Stimulated activated CD4-positive, alpha-beta T cell treated with anti-CD3 and anti-CD28 coated beads, Interleukin-12 subunit alpha, Interleukin-12 subunit beta, amount 100 ng/mL, for 4 hours (primary cell): ENCODE data around the gene STRN.
"Not testable (repeated sequence)": the region's sequence is repeated elsewhere in the genome, so short reads cannot be mapped to it uniquely, and the experiment has no call there.

Experiments
- DNase-seq: peaks from one replicate; pipeline ENCODE4 v3.0.0-alpha.2; 2020

STRN gene, protein sequence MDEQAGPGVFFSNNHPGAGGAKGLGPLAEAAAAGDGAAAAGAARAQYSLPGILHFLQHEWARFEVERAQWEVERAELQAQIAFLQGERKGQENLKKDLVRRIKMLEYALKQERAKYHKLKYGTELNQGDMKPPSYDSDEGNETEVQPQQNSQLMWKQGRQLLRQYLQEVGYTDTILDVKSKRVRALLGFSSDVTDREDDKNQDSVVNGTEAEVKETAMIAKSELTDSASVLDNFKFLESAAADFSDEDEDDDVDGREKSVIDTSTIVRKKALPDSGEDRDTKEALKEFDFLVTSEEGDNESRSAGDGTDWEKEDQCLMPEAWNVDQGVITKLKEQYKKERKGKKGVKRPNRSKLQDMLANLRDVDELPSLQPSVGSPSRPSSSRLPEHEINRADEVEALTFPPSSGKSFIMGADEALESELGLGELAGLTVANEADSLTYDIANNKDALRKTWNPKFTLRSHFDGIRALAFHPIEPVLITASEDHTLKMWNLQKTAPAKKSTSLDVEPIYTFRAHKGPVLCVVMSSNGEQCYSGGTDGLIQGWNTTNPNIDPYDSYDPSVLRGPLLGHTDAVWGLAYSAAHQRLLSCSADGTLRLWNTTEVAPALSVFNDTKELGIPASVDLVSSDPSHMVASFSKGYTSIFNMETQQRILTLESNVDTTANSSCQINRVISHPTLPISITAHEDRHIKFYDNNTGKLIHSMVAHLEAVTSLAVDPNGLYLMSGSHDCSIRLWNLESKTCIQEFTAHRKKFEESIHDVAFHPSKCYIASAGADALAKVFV

DNA sequence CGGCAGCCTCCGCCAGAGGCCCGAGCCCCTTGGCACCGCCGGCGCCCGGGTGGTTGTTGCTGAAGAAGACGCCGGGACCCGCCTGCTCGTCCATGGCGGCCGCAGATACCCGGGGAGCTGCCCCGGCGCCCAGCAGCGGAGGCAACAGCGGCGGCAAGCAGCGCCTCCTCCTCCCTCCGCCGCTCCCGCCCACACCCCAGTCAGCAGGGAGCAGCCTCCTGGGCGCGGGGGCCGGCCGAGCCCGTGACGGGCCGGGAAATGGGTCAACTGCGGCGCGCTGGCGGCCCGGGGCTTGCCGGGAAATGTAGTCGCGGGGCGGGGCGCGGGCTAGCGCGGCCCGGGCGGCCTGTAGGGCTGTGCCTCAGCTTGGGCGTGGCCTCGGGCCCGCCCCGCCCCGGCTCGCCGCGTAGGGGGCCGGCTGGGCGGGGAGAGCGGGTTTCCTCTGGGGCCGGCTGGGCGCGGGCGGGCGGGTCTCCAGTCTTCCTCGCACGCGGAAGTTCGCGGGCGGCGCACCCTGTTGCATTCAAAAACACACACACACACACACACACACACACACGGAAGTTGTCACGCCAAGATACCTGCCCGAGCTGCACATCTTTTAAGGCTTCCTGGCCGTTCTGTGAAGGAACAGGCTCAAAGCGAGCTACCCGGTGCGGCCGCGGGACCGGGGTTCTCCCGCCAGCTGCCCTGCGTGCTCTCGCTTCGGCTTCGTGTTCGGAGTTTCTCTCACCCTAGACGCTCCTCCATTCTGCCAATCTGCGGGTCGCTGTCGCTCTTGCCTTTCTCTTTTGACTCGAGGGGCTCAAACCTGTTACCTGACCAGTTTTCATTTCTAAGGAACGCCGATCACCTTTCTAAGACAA lies at the start of gene STRN:
Gene STRN (minus strand): TSS at position 167 of the 866 bp plus-strand sequence. CDS start 73 bp downstream, at position 94.
- peak; percentile 97 for DNase-seq

DNA sequence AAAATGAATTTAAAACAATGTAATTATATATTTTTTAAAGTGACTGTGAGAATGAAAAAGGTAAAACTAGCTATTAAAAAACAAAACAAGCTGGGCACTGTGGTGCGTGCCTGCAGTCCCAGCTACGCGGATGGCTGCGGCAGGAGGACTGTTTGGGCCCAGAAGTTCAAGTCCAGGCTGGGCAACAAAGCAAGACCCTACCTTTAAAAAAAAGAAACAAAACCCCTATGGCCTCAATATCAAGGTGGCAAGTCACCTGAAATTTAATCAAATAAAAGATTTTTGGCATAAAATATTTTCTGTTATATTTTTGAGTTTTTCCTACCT lies 46.9 kb upstream of the STRN start:
- no peak for DNase-seq

GRCh38 chr2:37011130-37011529 lies 44.8 kb upstream of the STRN start:
- DNase-seq: no peak

DNA sequence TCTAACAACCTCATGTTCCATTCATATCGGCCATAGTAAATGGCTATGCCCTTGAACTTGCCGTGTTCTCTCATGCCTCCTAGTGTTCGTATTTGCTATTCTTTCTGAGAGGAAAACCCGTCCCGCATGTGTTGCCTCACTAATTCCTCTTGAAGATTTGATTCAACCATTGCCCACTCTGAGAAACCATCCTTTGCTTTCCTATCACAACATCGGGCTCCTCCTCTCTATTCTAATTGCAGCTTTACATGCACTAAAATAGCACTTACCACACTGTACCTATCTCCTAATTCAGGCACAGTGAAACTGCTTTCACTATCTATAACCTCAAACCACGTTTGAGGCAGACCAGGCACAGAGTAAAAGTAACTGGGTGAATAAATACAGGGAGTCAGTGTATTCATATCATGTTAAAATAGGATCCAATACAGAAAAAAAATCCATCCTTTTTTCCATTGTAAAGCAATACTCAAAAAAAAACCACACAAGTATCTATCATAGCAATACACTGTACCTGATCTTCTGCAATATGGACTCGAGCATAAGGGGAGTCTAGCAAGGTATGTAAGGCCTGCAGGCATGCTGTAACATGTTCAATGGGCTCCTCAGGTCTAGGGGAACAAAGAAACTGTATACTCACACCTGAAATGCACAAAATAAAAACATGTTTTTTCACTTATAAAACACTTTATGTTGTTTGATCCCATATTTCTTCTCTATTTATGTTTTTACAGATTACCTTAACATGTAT lies 39.0 kb upstream of the STRN start:
- no peak for DNase-seq

GRCh38 chr2:37000988-37001556 lies 34.7 kb upstream of the STRN start:
- DNase-seq: no peak

GRCh38 chr2:37000318-37000717 lies 34.0 kb upstream of the STRN start:
- no peak for DNase-seq

DNA sequence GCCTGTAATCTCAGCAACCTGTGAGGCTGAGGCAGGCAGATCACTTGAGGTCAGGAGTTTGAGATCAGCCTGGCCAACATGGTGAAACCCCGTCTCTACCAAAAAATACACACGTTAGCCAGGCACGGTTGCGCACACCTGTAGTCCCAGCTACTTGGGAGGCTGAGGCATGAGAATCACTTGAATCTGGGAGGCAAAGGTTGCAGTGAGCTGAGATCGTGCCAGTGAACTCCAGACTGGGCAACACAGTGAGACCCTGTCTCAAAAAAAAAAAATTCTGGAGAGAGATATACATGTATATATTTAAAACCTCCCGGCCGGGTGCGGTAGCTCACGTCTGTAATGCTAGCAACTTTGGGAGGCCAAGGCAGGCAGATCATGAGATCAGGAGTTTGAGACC lies 33.1 kb upstream of the STRN start:
- DNase-seq: not testable (repeated sequence)

GRCh38 chr2:36993841-36994620 lies 27.7 kb upstream of the STRN start:
- no peak for DNase-seq

DNA sequence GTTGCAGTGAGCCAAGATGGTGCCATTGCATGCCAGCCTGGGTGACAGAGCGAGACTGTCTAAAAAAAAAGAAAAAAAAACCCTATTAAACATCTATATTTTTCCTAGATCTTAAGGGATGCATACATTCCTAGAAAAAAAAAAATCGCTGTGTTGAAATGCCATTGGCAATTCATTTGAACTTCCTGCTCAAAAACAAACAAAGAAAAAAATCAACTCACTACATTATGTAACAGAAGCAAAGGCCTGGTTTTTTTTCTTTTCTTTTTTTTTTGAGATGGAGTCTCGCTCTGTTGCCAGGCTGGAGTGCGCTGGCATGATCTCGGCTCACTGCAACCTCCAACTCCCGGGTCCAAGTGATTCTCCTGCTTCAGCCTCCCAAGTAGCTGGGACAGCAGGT lies 21.7 kb upstream of the STRN start:
- DNase-seq: no peak

DNA sequence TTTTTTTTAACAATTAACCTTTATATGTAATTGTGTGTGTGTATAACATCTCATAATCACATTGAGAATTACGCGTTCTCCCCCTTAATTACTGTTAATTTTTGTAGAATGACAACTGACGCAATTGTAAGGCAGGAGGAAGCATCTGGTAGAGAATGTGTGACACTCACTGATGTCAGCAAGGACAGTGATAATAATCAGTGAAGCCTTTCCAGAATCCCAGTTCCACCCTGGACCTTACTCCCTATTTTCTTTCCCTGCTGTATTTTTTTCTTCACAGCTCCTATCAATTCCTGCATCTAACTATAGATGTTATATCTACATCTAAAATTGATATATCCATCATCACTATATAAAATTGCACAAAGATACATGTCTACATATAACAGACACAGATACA lies 16.1 kb upstream of the STRN start:
- DNase-seq: no peak

DNA sequence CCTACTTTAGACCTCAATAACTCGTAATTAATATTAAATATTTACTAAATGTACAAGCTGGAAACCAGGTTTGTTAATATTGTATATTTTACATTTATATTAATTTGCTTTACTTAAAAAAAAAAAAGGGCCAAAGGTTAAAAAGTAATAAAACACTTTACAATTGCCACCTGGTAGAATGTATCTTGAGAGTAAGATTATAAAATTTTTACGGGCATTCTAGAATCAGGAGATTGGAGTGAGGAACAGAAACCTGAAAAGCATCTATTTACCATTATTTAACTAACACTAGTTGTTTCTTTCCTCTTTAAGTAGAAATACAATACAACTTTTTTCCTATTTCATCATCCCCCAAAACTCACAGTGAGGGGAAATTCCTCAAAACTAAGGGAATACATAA lies 15.6 kb upstream of the STRN start:
- no peak for DNase-seq

DNA sequence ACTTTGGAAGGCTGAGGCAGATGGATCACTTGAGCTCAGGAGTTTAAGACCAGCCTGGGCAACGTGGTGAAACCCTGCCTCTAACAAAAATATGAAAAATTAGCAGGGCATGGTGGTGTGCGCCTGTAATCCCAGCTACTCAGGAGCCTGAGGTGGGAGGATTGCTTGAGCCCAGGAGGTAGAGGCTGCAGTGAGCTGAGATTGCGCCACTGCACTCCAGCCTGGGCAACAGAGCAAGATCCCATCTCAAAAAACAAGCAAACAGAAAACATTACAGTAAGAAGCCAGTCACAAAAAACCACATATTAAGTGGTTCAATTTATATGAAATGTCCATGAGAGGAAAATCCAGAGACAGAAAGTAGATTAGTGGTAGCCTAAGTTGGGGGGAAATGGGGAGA lies 12.7 kb upstream of the STRN start:
- DNase-seq: not testable (repeated sequence)

DNA sequence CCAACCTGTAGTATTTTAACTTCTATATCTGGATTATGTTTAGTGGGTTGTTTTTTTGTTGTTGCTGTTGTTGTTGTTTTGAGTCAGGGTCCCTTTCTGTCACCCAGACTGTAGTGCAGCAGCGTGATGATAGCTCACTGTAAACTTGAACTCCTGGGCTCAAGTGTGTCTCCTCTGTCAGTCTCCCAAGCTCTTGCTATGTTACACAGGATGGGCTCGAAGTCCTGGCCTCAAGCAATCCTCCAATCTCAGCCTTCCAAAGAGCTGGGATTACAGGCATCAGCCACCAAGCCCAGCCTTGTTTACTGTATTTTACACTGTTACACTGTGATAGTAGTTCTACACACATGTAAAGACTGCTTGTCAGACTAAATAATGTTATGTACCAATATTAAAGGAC lies 9.7 kb upstream of the STRN start:
- no peak for DNase-seq

DNA sequence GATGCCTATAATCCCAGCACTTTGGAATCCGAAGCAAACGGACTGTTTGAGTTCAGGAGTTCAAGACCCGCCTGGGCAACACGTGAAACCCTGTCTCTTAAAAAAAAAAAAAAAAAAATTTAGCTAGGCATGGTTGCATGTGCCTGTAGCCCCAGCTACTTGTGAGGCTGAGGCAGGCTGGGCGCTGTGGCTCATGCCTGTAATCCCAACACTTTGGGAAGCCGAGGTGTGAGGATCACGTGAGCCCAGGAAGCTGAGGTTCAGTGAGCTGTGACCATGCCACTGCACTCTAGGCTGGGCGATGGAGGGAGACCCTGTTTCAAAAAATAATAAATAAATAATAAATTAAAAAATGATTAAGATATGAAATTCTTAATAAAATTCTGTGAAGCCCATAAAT lies 9.0 kb upstream of the STRN start:
- no peak for DNase-seq

GRCh38 chr2:36973320-36973719 lies 7.0 kb upstream of the STRN start:
- DNase-seq: no peak

GRCh38 chr2:36971990-36972389 lies 5.7 kb upstream of the STRN start:
- no peak for DNase-seq

DNA sequence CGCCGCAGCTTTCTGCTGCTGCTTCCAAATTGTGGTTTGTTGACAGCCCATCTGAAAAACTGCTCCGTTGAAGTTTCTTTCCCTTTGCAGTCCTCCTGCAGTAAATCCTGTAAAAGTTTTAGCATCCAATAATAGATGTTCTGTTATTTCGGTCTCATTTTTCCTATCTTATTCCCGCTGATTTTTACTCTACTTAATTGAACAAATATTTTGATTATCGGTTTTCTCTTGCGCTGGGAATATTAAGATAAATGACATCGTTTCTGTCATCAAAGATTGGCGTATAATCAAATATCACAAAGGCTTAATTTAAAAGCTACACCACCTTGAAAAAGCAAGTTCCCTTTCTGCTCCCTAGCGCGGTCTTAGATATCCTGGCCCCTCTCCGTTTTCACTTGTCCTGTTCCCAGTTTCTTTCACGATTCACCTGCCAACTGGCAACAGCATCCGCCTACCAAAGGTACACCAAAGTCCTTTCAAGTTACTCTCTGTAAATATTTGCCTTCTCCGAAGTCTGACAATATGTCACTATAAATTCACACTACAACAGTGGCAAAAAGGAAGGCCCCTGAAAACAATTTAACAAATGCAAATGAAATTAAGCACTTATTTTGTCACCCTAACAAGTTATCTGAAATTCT lies 1.0 kb upstream of the STRN start:
- DNase-seq: no peak

GRCh38 chr2:36965751-36966369 lies 476 bp downstream of the STRN start:
- peak; percentile 45 for DNase-seq

- no peak for DNase-seq
Measured at GRCh38 chr2:36965206-36965605, 1.1 kb downstream of the STRN start.

DNA sequence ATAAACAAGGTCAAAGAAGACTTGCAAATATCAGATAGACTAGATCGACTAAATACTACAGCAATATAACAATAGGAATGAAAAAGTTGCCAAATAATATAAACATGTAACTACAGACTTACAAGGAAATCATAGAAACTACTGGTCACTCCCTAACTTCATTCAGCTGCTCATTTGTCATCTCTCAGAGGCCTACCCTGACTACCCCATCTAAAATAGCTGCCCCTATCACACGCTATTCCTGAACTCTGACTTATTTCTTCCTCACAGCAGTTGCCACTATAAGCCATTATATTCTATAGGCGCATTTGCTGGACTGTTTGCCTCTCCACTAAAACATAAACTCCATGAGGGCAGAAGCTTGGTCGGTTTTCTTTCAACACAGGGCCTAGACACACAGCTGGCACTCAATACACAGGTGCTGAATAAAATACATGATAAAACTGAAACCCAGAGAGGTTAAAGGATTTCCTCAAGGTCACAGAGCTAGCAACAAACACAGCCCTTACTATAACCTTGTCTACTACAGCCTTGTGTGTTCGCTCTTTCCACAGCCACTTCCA lies 1.8 kb downstream of the STRN start:
- DNase-seq: no peak
